Subcutaneous adipose tissue (tissue), 4 donors: ENCODE results near the gene CMSS1. TPM values are rescaled to one million over a fixed set of nuclear protein-coding genes. Genes with fewer than 3 reads are reported as not detected.

Experiments
- CTCF ChIP-seq: fragments of 450-650 bp; IDR thresholded peaks from one replicate; pipeline ENCODE4 v1.5.1; 2016; ENCODE audit warnings: low read depth, mild to moderate bottlenecking, control low read depth, antibody characterized with exemption, moderate library complexity
- total RNA-seq, 4 donors: library from RNA; depleted of rRNA; stranded (reverse); fragments of >200 nt; gene quantifications; one replicate each; pipeline ENCODE4 v1.1.0, GENCODE V29; 2016

Gene CMSS1
- total RNA-seq, 4 donors from 2014 or later = 9.9 to 32.1 (median 19.1) TPM

- no peak for TF ChIP-seq CTCF
Measured at GRCh38 chr3:99883693-99884092, 66.0 kb downstream of the CMSS1 start.

GRCh38 chr3:99884484-99884883, 66.8 kb downstream of the CMSS1 start:
- no peak for TF ChIP-seq CTCF

GRCh38 chr3:99885085-99885484, 67.4 kb downstream of the CMSS1 start:
- no peak for TF ChIP-seq CTCF

GRCh38 chr3:99885851-99886250, 68.2 kb downstream of the CMSS1 start:
- TF ChIP-seq CTCF = no peak

- no peak for TF ChIP-seq CTCF
Measured at GRCh38 chr3:99891610-99892285, 74.1 kb downstream of the CMSS1 start.

- no peak for TF ChIP-seq CTCF
Measured at GRCh38 chr3:99892332-99892731, 74.7 kb downstream of the CMSS1 start.

- no peak for TF ChIP-seq CTCF
Measured at GRCh38 chr3:99895131-99895696, 77.6 kb downstream of the CMSS1 start.
